GM12892 (cell line): ENCODE data around the gene IL26.

Experiments used
- DNase-seq: peaks from one replicate; pipeline ENCODE4 v3.0.0; 2011; ENCODE audit not compliant: insufficient read length
- FAIRE-seq: peaks from 2 replicates; lab custom pipeline; 2011; peaks lifted over from hg19 to GRCh38; lab: Jason Lieb, UNC
- POLR2A ChIP-seq: IDR thresholded peaks from 2 replicates; pipeline ENCODE4 v1.6.1; 2011; ENCODE audit warnings: low read depth, low read length, control low read depth
- POLR2AphosphoS5 ChIP-seq: IDR thresholded peaks from 2 replicates; pipeline ENCODE4 v1.6.1; 2011; ENCODE audit warnings: low read depth, low read length, control low read depth
- TAF1 ChIP-seq: IDR thresholded peaks from 2 replicates; pipeline ENCODE4 v1.6.1; 2011; ENCODE audit warnings: low read depth, mild to moderate bottlenecking, control low read depth, low read length, borderline replicate concordance

The IL26 gene

GRCh38 chr12:68166317-68166831 lies 59.2 kb downstream of the IL26 start:
- no peak for TF ChIP-seq POLR2AphosphoS5
- FAIRE-seq = no peak
- DNase-seq = no peak

GRCh38 chr12:68163560-68164081 lies 62.0 kb downstream of the IL26 start:
- TF ChIP-seq POLR2AphosphoS5 (no peak), TAF1 (no peak), POLR2A (no peak)
- no peak for DNase-seq
- FAIRE-seq = peak; percentile 58

- FAIRE-seq = no peak
- TF ChIP-seq POLR2A (no peak), TAF1 (no peak), POLR2AphosphoS5 (no peak)
- no peak for DNase-seq
These were observed 63.2 kb downstream of the IL26 start for GRCh38 chr12:68162374-68162773.

- no peak for TF ChIP-seq TAF1
- TF ChIP-seq POLR2A = no peak
- no peak for DNase-seq
- peak; percentile 48 for FAIRE-seq
These were observed 65.8 kb downstream of the IL26 start, which contains the start of gene IFNG for GRCh38 chr12:68159681-68160304. Gene IFNG (minus strand): TSS chr12:68159740. CDS start chr12:68159615, 125 bp downstream.

- DNase-seq = no peak
- no peak for FAIRE-seq
- TF ChIP-seq TAF1 = no peak
- no peak for TF ChIP-seq POLR2AphosphoS5
- TF ChIP-seq POLR2A = no peak
These were observed 67.2 kb downstream of the IL26 start for GRCh38 chr12:68158432-68158831.

- FAIRE-seq = no peak
- TF ChIP-seq POLR2A (no peak), TAF1 (no peak), POLR2AphosphoS5 (no peak)
- no peak for DNase-seq
These were observed 68.2 kb downstream of the IL26 start for GRCh38 chr12:68157380-68157779.

GRCh38 chr12:68156636-68157035 lies 69.0 kb downstream of the IL26 start:
- FAIRE-seq = no peak
- no peak for DNase-seq
- TF ChIP-seq POLR2AphosphoS5 (no peak), POLR2A (no peak), TAF1 (no peak)

GRCh38 chr12:68154779-68155178 lies 70.8 kb downstream of the IL26 start:
- TF ChIP-seq POLR2AphosphoS5 = no peak
- TF ChIP-seq TAF1 = no peak
- no peak for TF ChIP-seq POLR2A
- FAIRE-seq (no peak), DNase-seq (no peak)
